SU-DHL-6 (cell line): ENCODE measurements around the gene GNAT2.

Experiments
- H2AFZ ChIP-seq: fragments of 200-600 bp; sonication (generic); 2 replicates; pipeline ENCODE4 v1.6.1; 2014; ENCODE audit warnings: low read depth, mild to moderate bottlenecking, moderate library complexity, mixed read lengths, antibody characterized with exemption, low read length; ENCODE audit not compliant: severe bottlenecking
- H3F3A ChIP-seq: fragments of 200-600 bp; shearing (Covaris generic); 2 replicates; pipeline ENCODE4 v1.6.0; 2016; ENCODE audit warnings: antibody characterized with exemption, mild to moderate bottlenecking; ENCODE audit not compliant: insufficient read depth
- H3K27ac ChIP-seq: fragments of 200-600 bp; sonication (generic); 2 replicates; pipeline ENCODE4 v1.5.1; 2016; ENCODE audit warnings: low read depth, mild to moderate bottlenecking, low read length, moderate library complexity, mixed read lengths
- H3K27me3 ChIP-seq: fragments of 200-600 bp; sonication (generic), shearing (Covaris generic); 2 replicates; pipeline ENCODE4 v1.6.0; 2014; ENCODE audit warnings: mild to moderate bottlenecking, low read length
- H3K36me3 ChIP-seq: fragments of 200-600 bp; sonication (generic); 2 replicates; pipeline ENCODE4 v1.6.1; 2014; ENCODE audit warnings: mild to moderate bottlenecking, low read length, mixed read lengths
- H3K4me2 ChIP-seq: fragments of 300-600, 200-600 bp; shearing (Covaris generic), sonication (generic); 2 replicates; pipeline ENCODE4 v1.6.0; 2014; ENCODE audit warnings: low read length, low read depth, mild to moderate bottlenecking; ENCODE audit not compliant: poor library complexity, severe bottlenecking
- H3K4me3 ChIP-seq: fragments of 200-600 bp; sonication (generic); 2 replicates; pipeline ENCODE4 v1.5.1; 2014; ENCODE audit warnings: antibody characterized with exemption, low read length, mild to moderate bottlenecking, mixed read lengths; ENCODE audit not compliant: insufficient read depth, poor library complexity, severe bottlenecking
- H3K79me2 ChIP-seq: fragments of 200-600 bp; sonication (generic); 2 replicates; pipeline ENCODE4 v1.6.1; 2014; ENCODE audit warnings: mild to moderate bottlenecking, low read length, moderate library complexity; ENCODE audit not compliant: insufficient read depth
- H3K9ac ChIP-seq: fragments of 200-600 bp; sonication (generic); 2 replicates; pipeline ENCODE4 v1.7.0; 2014; ENCODE audit warnings: mild to moderate bottlenecking, low read length
- H3K9me2 ChIP-seq: fragments of 200-600 bp; sonication (generic); replicated peaks from 2 replicates; pipeline ENCODE4 v1.6.1; 2014; ENCODE audit warnings: low read length; ENCODE audit not compliant: insufficient read depth
- H3K9me3 ChIP-seq: fragments of 200-600 bp; sonication (generic); 2 replicates; pipeline ENCODE4 v1.6.1; 2014; ENCODE audit warnings: low read length, mixed read lengths; ENCODE audit not compliant: insufficient read depth
- H4K20me1 ChIP-seq: fragments of 200-600 bp; sonication (generic); 2 replicates; pipeline ENCODE4 v1.6.1; 2014; ENCODE audit warnings: low read depth, mild to moderate bottlenecking, antibody characterized with exemption, low read length, moderate library complexity, mixed read lengths
- EZH2phosphoT487 ChIP-seq: fragments of 200-600 bp; sonication (generic), shearing (Covaris generic); conservative IDR thresholded peaks from 2 replicates; pipeline ENCODE4 v1.6.1; 2018; ENCODE audit warnings: mild to moderate bottlenecking, antibody characterized with exemption, low read length, moderate library complexity, mixed read lengths
- TF ChIP-seq, protein P1 (sequence below): fragments of 200-600 bp; sonication (generic); IDR thresholded peaks from one replicate; pipeline ENCODE4 v1.5.1; 2017; ENCODE audit warnings: antibody characterized with exemption, mild to moderate bottlenecking, low read length, moderate library complexity; ENCODE audit not compliant: insufficient read depth, poor library complexity, severe bottlenecking

Gene GNAT2

GRCh38 chr1:109655615-109656519, 36.5 kb upstream of the GNAT2 start, which contains the start of gene GSTM4:
GSTM4 (plus strand) TSS chr1:109656099; CDS start chr1:109656390, 291 bp downstream.
- Histone ChIP-seq H3K27ac (peak within 1 kb of the TSS; percentile 46), H3K9ac (peak within 1 kb of the TSS; percentile 77)
- TF ChIP-seq EZH2phosphoT487, result no peak
- TF ChIP-seq, protein P1, sequence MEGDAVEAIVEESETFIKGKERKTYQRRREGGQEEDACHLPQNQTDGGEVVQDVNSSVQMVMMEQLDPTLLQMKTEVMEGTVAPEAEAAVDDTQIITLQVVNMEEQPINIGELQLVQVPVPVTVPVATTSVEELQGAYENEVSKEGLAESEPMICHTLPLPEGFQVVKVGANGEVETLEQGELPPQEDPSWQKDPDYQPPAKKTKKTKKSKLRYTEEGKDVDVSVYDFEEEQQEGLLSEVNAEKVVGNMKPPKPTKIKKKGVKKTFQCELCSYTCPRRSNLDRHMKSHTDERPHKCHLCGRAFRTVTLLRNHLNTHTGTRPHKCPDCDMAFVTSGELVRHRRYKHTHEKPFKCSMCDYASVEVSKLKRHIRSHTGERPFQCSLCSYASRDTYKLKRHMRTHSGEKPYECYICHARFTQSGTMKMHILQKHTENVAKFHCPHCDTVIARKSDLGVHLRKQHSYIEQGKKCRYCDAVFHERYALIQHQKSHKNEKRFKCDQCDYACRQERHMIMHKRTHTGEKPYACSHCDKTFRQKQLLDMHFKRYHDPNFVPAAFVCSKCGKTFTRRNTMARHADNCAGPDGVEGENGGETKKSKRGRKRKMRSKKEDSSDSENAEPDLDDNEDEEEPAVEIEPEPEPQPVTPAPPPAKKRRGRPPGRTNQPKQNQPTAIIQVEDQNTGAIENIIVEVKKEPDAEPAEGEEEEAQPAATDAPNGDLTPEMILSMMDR, result no peak

GRCh38 chr1:109654519-109654918, 35.1 kb upstream of the GNAT2 start:
- TF ChIP-seq, protein P1, result no peak
- TF ChIP-seq EZH2phosphoT487, result no peak
- Histone ChIP-seq H3K4me3 (no peak overlapping the region), H3K36me3 (no peaks in the 10 kb centered on the region), H3K9ac (no peak overlapping the region), H3K79me2 (no peaks in the 10 kb centered on the region), H3K4me2 (no peak overlapping the region), H3F3A (no peaks in the 10 kb centered on the region), H3K27me3 (no peaks in the 10 kb centered on the region), H3K27ac (no peak overlapping the region), H2AFZ (no peak overlapping the region), H3K9me3 (no peaks in the 10 kb centered on the region), H3K9me2 (no peaks in the 10 kb centered on the region), H4K20me1 (no peaks in the 10 kb centered on the region)

More at GRCh38 chr1:109655615-109656519, 36.5 kb upstream of the GNAT2 start, which contains the start of gene GSTM4:
- Histone ChIP-seq H3K4me2 (peak within 1 kb of the TSS; percentile 86), H3K4me3 (peak within 1 kb of the TSS; percentile 92), H2AFZ (peak within 1 kb of the TSS; percentile 95), H3K79me2 (no peaks in the 10 kb centered on the region), H3K27me3 (no peaks in the 10 kb centered on the region), H3F3A (no peaks in the 10 kb centered on the region), H4K20me1 (no peaks in the 10 kb centered on the region), H3K9me3 (no peaks in the 10 kb centered on the region), H3K9me2 (no peaks in the 10 kb centered on the region), H3K36me3 (no peaks in the 10 kb centered on the region)

GRCh38 chr1:109653306-109653705, 33.9 kb upstream of the GNAT2 start:
- no peaks in the 10 kb centered on the region for H4K20me1 ChIP-seq
- no peak overlapping the region for H3K9ac ChIP-seq
- TF ChIP-seq EZH2phosphoT487, result no peak
- TF ChIP-seq, protein P1, result no peak
- no peaks in the 10 kb centered on the region for H3K79me2 ChIP-seq
- H3K4me2 ChIP-seq, result no peak overlapping the region
- H3K27ac ChIP-seq, result no peak overlapping the region
- no peaks in the 10 kb centered on the region for H3K9me2 ChIP-seq
- H2AFZ ChIP-seq, result no peak overlapping the region
- no peaks in the 10 kb centered on the region for H3K27me3 ChIP-seq
- no peaks in the 10 kb centered on the region for H3K9me3 ChIP-seq
- no peaks in the 10 kb centered on the region for H3K36me3 ChIP-seq
- no peak overlapping the region for H3K4me3 ChIP-seq
- no peaks in the 10 kb centered on the region for H3F3A ChIP-seq
